ENCODE measurements around the gene TBC1D5.

- TF ChIP-seq RFX5 (IDR thresholded peaks at IDR 0.05; ENCODE audit: low read depth, low read length) (no peak), CHD1 (IDR thresholded peaks at IDR 0.05; ENCODE audit: low read depth, low read length) (no peak), CTCF (conservative IDR thresholded peaks at IDR 0.05; ENCODE audit: low read depth, low read length) (no peak), POLR2A (IDR thresholded peaks at IDR 0.05; ENCODE audit: low read depth, low read length) (no peak), SMC3 (IDR thresholded peaks at IDR 0.05; ENCODE audit: low read depth, low read length) (no peak), BHLHE40 (IDR thresholded peaks at IDR 0.05; ENCODE audit: low read depth, low read length) (no peak), USF2 (IDR thresholded peaks at IDR 0.05; ENCODE audit: low read depth, low read length) (no peak), MAFK (IDR thresholded peaks at IDR 0.05; ENCODE audit: low read depth, low read length) (no peak), RCOR1 (IDR thresholded peaks at IDR 0.05; ENCODE audit: insufficient replicate concordance, low read length) (no peak), FOS (IDR thresholded peaks at IDR 0.05; ENCODE audit: low read depth, low read length) (no peak), MAZ (IDR thresholded peaks at IDR 0.05; ENCODE audit: borderline replicate concordance, low read depth, low read length) (no peak), RAD21 (IDR thresholded peaks at IDR 0.05; ENCODE audit: low read length) (no peak)
Observed at GRCh38 chr3:17634964-17635363, 107.5 kb downstream of the TBC1D5 start.

All from IMR-90 (cell line).